ENCODE measurements around the gene ANKMY1.

- TF ChIP-seq CTCF (conservative IDR thresholded peaks at IDR 0.05; ENCODE audit: low read depth in 2 of 2): no peak
- no peak for TF ChIP-seq REST (IDR thresholded peaks at IDR 0.05; ENCODE audit: unreplicated experiment)
- no peak for TF ChIP-seq CREB1 (CRISPR knock-in tag; IDR thresholded peaks at IDR 0.05; ENCODE audit: low read depth)
- no peak for TF ChIP-seq EZH2phosphoT487 (IDR thresholded peaks at IDR 0.05; ENCODE audit: unreplicated experiment)
- no peak for TF ChIP-seq POLR2AphosphoS5 (IDR thresholded peaks at IDR 0.05; ENCODE audit: low read depth)
- TF ChIP-seq ZNF331 (CRISPR knock-in tag; IDR thresholded peaks at IDR 0.05; ENCODE audit: low read depth): no peak
- no peak for TF ChIP-seq JUNB (IDR thresholded peaks at IDR 0.05; ENCODE audit: unreplicated experiment)
- TF ChIP-seq STAT1 (IDR thresholded peaks at IDR 0.05; ENCODE audit: unreplicated experiment): no peak
- no peak for TF ChIP-seq EZH2 (IDR thresholded peaks at IDR 0.05; ENCODE audit: low read depth, unreplicated experiment)
- no peak for TF ChIP-seq ZNF462 (CRISPR knock-in tag; IDR thresholded peaks at IDR 0.05)
Measured at GRCh38 chr2:240601061-240601830, 43.5 kb upstream of the ANKMY1 start.
